ENCODE results near the gene NOL4L.
"Not testable (repeated sequence)": the region's sequence is repeated elsewhere in the genome, so short reads cannot be mapped to it uniquely, and the experiment has no call there.

NOL4L gene

DNA sequence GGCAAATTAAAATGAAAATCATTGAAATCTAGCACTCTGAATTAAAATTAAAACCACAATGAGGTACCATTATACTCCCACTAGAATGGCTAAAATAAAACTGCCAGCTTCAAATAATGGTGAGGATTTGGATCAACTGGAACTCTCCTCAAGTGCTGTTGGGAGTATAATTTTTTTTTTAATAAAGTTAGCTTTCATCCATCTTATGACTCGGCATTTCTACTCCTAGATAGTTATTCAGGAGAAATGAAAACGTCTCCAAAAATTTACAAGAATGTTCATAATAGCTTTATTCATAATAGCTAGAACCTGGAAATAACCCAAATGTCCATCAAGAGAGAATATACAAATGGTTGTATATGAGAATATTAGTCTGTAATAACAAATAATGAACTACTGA is 163.8 kb downstream of the NOL4L start:
- no peak for DNase-seq (ENCODE audit: low read depth)

- DNase-seq (ENCODE audit: low read depth) = no peak
Measured at GRCh38 chr20:32418376-32418775, 166.8 kb downstream of the NOL4L start.

DNA sequence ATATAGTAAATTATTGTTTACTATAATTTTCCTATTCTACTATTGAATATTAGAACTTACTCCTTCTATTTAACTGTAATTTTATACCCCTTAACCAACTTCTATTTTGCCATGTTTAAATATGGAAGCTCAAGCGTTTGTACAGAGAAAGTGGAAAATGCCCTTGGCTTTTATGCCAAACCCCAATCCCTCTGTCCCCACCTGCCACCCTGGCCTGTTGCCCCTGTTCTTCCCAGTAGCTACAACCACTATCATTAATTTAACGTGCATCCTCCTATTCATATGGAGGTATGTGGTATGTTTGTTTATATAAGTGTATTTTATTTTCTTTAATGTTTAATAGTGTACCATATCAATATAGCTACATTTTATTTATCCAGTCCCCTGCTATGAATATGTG is 168.9 kb downstream of the NOL4L start:
- DNase-seq (ENCODE audit: low read depth) = no peak

DNA sequence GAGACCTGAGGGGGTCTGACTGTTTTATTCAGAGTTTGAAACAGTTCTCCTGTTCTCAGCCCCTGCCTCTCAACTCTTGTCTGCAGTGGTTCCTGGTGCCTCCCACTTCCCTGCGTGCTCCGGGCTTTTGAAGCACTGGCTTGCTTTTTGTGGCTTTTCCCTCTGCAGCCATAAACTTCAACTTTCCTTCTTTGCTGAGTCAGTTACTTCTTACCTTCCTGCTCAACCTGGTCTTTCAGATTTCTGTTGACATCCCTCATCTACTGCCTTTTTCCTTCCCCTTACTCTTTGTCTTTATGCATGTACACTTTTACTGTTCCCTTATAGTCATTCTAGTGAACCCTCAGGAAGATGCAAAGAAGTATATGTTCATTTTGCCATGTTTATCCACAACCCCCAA is 169.6 kb downstream of the NOL4L start:
- no peak for DNase-seq (ENCODE audit: low read depth)

DNA sequence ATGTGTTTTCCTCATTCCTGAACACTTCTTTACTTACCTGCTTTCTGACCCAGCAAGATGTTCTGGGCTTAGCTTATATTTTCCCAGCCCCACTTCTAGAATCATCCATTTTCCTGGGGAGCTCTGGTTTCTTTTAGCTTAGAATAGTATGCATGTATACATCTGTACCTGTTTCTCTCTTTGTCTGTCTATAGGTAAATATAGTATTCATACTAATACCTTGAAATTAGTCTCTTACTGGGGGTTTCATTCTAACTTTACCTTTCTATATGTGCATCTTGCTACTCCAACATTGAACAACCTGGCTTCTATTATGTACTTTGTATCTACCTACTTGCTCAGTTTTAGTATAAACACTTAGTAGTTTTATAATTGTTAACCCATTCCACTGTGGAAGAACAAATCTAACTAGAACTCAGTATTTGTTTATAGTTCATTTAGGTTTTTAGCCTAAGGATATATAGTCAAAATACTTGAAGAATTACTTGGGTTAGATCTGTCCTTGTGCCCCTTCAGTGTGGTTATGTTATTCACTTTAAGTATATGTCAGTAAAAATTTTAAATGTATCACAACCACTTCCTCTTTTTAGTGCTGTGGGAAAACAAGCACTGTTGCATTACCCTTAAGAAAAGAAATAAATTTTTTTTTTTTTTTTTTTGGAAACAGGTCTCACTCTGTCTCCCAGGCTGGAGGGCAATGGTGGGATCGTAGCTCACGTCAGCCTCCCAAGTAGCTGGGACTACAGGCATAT is 173.0 kb downstream of the NOL4L start:
- no peak for DNase-seq (ENCODE audit: low read depth)

- not testable (repeated sequence) for DNase-seq (ENCODE audit: low read depth)
Measured at GRCh38 chr20:32407131-32407750, 177.9 kb downstream of the NOL4L start.

DNA sequence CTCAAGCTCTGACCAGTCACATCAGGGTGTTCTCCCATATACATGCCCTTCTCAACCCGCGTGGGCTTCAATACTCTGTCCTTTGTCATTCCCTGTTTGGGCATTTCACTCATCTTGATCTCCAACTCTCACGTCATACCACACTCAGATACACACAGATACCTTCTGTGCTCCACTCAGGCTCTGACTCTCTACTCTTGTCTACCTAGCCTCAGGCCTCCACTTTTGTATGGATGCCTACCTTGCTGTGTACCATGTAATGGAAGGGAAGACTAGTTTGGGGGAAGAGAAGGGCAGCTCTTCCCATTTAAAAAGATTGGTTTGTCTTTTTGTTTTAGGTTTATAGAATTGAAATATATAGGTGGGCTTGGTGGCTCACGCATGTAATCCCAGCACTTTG is 178.4 kb downstream of the NOL4L start:
- DNase-seq (ENCODE audit: low read depth) = no peak

DNA sequence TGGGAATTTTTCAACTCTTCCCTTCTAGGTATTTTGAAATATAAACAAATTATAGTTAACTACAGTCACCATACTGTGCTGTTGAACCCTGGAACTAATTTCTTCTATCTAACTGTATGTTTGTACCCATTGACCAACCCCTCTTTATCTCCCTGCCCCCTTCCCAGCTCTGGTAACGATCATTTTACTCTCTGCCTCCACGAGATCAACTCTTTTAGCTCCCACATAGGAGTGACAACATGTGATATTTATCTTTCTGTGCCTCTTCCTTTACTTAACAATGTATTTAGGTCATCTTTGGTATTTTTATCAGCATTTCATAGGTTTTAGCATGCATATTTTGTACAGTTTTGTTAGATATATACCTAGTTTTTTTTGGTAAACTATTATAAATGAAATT is 181.1 kb downstream of the NOL4L start:
- DNase-seq (ENCODE audit: low read depth) = no peak

DNA sequence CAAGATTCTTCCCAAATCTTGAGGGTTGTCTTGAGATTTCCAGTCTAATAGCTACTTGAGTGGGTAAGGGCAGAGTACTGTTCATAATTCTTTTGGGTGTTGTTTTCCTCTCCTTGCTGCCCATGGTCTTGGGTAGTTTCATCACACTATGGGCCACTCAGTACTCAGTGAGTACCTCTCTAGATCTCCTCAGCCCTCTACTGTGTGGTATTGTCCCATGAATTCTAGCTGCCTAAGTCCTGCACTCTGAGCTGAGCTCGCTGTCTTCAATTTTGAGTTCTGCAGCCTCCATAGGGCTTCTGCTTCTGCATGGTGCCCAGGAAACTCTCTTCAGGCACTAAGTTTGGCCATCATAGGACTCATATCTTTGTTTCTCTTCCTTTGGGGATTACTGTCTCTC is 184.7 kb downstream of the NOL4L start:
- no peak for DNase-seq (ENCODE audit: low read depth)

DNA sequence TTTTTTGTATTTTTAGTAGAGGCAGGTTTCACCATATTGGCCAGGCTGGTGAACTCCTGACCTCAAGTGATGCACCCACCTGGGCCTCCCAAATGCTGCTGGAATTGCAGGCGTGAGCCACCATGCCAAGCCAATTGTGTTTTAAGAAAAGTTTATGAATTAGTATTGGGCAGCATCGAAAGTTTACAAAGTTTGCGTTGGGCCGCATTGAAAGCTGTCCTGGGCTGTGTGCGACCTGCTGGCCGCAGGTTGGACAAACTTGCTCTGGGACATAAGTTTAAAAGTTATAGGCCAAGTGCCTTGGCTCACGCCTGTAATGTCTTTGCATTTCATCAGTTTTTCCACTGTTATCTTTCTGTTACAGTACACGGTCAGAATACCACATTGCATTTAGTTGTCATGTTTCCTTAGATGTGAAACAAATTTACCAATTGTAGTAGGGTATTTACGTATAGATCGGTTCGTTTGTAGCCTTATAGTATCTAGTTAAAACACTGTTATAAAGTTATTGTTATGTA is 187.5 kb downstream of the NOL4L start:
- DNase-seq (ENCODE audit: low read depth) = no peak

- no peak for DNase-seq (ENCODE audit: low read depth)
Measured at GRCh38 chr20:32396646-32397160, 188.4 kb downstream of the NOL4L start.

DNA sequence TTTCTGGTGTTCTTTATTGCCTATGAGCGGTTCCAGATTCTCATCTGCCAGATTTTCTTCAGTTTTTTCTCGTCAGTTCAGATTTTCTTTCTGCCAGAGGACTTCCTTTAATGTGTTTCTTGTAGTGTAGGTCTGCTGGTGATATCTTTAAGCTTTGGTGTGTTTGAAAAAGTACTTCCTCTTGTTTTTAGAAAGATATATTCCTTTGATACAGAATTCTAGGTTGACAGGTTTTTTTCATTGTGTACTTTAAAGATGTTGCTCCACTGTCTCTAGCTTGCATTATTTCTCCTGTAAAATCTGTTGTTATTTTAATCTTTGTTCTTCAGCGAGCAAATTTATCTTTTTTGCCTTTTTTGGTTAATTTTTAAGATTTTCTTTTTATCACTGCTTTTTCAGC is 190.1 kb downstream of the NOL4L start:
- DNase-seq (ENCODE audit: low read depth) = no peak
